Measurements from ENCODE around the gene CCL28. TPM values are rescaled to one million over a fixed set of nuclear protein-coding genes. Genes with fewer than 3 reads are reported as not detected.

The CCL28 gene
- total and polyA plus RNA-seq, 9 of the 15 experiments (the other 6 are each of a cell fraction or from before 2014, with no cell fraction given): not detected

DNA sequence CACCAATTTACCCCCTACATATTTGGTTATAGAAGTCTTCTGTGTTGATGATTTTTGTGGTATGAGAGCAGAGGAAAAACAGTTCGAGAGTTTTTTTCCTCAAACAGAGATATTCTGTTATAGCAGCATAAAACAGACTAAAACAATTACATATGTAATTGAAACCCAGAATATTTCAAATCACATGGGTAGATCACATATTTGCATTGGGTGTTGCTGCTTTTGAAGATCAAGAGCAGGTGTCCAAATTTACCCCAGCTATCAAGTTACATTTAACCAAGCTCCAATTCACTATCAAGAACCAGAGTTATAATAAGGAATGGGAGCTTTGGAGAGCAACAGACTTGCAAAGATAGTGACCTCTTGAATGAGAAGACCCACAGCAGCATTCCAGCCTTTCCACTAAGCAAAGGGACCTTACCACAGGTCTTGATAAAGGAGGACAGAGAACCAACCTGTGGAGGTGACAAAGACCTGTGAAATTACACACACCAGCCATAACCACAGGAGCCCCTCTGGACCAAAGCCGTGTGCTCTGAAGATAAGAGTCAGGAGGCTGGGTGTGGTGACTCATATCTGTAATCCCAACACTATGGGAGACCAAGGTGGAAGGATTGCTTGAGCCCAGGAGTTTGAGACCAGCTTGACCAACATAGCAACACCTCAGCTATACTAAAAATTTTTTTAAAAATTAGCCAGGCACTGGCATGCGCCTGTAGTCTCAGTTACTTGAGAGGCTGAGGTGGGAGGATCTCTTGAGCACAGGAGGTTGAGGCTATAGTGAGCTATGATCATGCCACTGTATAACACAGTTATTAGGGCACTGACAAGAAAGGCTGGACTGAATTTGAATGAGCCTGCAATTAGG lies 4.0 kb upstream of the CCL28 start (continued):
- TF ChIP-seq, protein P1, sequence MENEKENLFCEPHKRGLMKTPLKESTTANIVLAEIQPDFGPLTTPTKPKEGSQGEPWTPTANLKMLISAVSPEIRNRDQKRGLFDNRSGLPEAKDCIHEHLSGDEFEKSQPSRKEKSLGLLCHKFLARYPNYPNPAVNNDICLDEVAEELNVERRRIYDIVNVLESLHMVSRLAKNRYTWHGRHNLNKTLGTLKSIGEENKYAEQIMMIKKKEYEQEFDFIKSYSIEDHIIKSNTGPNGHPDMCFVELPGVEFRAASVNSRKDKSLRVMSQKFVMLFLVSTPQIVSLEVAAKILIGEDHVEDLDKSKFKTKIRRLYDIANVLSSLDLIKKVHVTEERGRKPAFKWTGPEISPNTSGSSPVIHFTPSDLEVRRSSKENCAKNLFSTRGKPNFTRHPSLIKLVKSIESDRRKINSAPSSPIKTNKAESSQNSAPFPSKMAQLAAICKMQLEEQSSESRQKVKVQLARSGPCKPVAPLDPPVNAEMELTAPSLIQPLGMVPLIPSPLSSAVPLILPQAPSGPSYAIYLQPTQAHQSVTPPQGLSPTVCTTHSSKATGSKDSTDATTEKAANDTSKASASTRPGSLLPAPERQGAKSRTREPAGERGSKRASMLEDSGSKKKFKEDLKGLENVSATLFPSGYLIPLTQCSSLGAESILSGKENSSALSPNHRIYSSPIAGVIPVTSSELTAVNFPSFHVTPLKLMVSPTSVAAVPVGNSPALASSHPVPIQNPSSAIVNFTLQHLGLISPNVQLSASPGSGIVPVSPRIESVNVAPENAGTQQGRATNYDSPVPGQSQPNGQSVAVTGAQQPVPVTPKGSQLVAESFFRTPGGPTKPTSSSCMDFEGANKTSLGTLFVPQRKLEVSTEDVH (IDR thresholded peaks at IDR 0.05; ENCODE audit: low read depth, partially characterized antibody): no peak
- TF ChIP-seq NCOR1 (IDR thresholded peaks at IDR 0.05): peak; percentile 89
- no peak for TF ChIP-seq KAT8 (IDR thresholded peaks at IDR 0.05; ENCODE audit: low read depth)
- TF ChIP-seq, protein P2, sequence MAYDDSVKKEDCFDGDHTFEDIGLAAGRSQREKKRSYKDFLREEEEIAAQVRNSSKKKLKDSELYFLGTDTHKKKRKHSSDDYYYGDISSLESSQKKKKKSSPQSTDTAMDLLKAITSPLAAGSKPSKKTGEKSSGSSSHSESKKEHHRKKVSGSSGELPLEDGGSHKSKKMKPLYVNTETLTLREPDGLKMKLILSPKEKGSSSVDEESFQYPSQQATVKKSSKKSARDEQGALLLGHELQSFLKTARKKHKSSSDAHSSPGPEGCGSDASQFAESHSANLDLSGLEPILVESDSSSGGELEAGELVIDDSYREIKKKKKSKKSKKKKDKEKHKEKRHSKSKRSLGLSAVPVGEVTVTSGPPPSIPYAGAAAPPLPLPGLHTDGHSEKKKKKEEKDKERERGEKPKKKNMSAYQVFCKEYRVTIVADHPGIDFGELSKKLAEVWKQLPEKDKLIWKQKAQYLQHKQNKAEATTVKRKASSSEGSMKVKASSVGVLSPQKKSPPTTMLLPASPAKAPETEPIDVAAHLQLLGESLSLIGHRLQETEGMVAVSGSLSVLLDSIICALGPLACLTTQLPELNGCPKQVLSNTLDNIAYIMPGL (CRISPR knock-in tag; IDR thresholded peaks at IDR 0.05): no peak
- TF ChIP-seq, protein P3, sequence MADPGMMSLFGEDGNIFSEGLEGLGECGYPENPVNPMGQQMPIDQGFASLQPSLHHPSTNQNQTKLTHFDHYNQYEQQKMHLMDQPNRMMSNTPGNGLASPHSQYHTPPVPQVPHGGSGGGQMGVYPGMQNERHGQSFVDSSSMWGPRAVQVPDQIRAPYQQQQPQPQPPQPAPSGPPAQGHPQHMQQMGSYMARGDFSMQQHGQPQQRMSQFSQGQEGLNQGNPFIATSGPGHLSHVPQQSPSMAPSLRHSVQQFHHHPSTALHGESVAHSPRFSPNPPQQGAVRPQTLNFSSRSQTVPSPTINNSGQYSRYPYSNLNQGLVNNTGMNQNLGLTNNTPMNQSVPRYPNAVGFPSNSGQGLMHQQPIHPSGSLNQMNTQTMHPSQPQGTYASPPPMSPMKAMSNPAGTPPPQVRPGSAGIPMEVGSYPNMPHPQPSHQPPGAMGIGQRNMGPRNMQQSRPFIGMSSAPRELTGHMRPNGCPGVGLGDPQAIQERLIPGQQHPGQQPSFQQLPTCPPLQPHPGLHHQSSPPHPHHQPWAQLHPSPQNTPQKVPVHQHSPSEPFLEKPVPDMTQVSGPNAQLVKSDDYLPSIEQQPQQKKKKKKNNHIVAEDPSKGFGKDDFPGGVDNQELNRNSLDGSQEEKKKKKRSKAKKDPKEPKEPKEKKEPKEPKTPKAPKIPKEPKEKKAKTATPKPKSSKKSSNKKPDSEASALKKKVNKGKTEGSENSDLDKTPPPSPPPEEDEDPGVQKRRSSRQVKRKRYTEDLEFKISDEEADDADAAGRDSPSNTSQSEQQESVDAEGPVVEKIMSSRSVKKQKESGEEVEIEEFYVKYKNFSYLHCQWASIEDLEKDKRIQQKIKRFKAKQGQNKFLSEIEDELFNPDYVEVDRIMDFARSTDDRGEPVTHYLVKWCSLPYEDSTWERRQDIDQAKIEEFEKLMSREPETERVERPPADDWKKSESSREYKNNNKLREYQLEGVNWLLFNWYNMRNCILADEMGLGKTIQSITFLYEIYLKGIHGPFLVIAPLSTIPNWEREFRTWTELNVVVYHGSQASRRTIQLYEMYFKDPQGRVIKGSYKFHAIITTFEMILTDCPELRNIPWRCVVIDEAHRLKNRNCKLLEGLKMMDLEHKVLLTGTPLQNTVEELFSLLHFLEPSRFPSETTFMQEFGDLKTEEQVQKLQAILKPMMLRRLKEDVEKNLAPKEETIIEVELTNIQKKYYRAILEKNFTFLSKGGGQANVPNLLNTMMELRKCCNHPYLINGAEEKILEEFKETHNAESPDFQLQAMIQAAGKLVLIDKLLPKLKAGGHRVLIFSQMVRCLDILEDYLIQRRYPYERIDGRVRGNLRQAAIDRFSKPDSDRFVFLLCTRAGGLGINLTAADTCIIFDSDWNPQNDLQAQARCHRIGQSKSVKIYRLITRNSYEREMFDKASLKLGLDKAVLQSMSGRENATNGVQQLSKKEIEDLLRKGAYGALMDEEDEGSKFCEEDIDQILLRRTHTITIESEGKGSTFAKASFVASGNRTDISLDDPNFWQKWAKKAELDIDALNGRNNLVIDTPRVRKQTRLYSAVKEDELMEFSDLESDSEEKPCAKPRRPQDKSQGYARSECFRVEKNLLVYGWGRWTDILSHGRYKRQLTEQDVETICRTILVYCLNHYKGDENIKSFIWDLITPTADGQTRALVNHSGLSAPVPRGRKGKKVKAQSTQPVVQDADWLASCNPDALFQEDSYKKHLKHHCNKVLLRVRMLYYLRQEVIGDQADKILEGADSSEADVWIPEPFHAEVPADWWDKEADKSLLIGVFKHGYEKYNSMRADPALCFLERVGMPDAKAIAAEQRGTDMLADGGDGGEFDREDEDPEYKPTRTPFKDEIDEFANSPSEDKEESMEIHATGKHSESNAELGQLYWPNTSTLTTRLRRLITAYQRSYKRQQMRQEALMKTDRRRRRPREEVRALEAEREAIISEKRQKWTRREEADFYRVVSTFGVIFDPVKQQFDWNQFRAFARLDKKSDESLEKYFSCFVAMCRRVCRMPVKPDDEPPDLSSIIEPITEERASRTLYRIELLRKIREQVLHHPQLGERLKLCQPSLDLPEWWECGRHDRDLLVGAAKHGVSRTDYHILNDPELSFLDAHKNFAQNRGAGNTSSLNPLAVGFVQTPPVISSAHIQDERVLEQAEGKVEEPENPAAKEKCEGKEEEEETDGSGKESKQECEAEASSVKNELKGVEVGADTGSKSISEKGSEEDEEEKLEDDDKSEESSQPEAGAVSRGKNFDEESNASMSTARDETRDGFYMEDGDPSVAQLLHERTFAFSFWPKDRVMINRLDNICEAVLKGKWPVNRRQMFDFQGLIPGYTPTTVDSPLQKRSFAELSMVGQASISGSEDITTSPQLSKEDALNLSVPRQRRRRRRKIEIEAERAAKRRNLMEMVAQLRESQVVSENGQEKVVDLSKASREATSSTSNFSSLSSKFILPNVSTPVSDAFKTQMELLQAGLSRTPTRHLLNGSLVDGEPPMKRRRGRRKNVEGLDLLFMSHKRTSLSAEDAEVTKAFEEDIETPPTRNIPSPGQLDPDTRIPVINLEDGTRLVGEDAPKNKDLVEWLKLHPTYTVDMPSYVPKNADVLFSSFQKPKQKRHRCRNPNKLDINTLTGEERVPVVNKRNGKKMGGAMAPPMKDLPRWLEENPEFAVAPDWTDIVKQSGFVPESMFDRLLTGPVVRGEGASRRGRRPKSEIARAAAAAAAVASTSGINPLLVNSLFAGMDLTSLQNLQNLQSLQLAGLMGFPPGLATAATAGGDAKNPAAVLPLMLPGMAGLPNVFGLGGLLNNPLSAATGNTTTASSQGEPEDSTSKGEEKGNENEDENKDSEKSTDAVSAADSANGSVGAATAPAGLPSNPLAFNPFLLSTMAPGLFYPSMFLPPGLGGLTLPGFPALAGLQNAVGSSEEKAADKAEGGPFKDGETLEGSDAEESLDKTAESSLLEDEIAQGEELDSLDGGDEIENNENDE (IDR thresholded peaks at IDR 0.05; ENCODE audit: low read depth, low read length): no peak
